K562 (cell line): Measurements from ENCODE around the gene POLR3GL. TPM values are rescaled to one million over a fixed set of nuclear protein-coding genes. Genes with fewer than 3 reads are reported as not detected.
A peak's percentile ranks its signal among the peaks of the same experiment; 100 is the strongest.

Experiments used
- FOXO4 ChIP-seq: fragments of 450-650 bp; formaldehyde crosslinking; IDR thresholded peaks from 2 replicates; pipeline ENCODE4 v1.4.0; 2020; ENCODE audit warnings: mild to moderate bottlenecking, moderate library complexity
- FUS ChIP-seq: fragments of 200-400 bp; formaldehyde crosslinking; optimal IDR thresholded peaks from 2 replicates; pipeline ENCODE3; 2017; ENCODE audit warnings: low read depth, low read length
- ILF3 ChIP-seq: fragments of 450-650 bp; IDR thresholded peaks from 2 replicates; pipeline ENCODE4 v1.6.1; 2018; ENCODE audit warnings: antibody characterized with exemption, mild to moderate bottlenecking, moderate library complexity, borderline replicate concordance
- KHSRP ChIP-seq: fragments of 450-650 bp; IDR thresholded peaks from 2 replicates; pipeline ENCODE4 v1.6.1; 2017
- MGA ChIP-seq: fragments of 450-650 bp; IDR thresholded peaks from 2 replicates; pipeline ENCODE4 v1.6.1; 2016; ENCODE audit warnings: mild to moderate bottlenecking, moderate library complexity
- NR2F6 ChIP-seq: fragments of 450-650 bp; formaldehyde crosslinking; IDR thresholded peaks from 2 replicates; pipeline ENCODE4 v1.4.0; 2020; ENCODE audit warnings: mild to moderate bottlenecking
- PURB ChIP-seq: sonication (generic); formaldehyde crosslinking; IDR thresholded peaks from 2 replicates; pipeline ENCODE4 v1.9.0; 2021; ENCODE audit warnings: low read depth, mild to moderate bottlenecking, missing genetic modification reagents
- polyA plus RNA-seq, 8 experiments: library from polyadenylated mRNA; depleted of rRNA in 4 of 8; stranded (reverse) in 5 of 8; unstranded in 3 of 8; fragments of >200 nt; fragmentation: Nextera tagmentation in 2 of 8; fragmentation: Illumina TruSeq in 1 of 8; extraction: Ambion mirVana in 2 of 8; extraction: Trizol in 1 of 8; gene quantifications; 2 replicates each; pipeline versions ENCODE4 v1.2.1 to v1.2.3, GENCODE V29; 2011 to 2014; ENCODE audit warnings: inconsistent platforms in 1 of 8, missing spikeins in 1 of 8
- total RNA-seq, 7 experiments: library from RNA; depleted of rRNA in 6 of 7; stranded (reverse); fragments of >200 nt in 6 of 7; fragmentation: Illumina TruSeq in 2 of 7; extraction: Trizol in 2 of 7; gene quantifications; 2 replicates each; pipeline versions ENCODE4 v1.2.1 to v1.2.3, GENCODE V29; 2011 to 2021; ENCODE audit warnings: low replicate concordance in 1 of 7
- TF ChIP-seq, protein P1 (sequence below): IDR thresholded peaks from 3 replicates; pipeline ENCODE4 v1.6.1; 2011; ENCODE audit warnings: borderline replicate concordance, mild to moderate bottlenecking; ENCODE audit not compliant: insufficient read length, insufficient read depth
- TF ChIP-seq, protein P2 (sequence below): fragments of 200-800 bp; sonication (Bioruptor generic); IDR thresholded peaks from 2 replicates; pipeline ENCODE4 v1.6.1; 2017; ENCODE audit warnings: missing genetic modification characterization, missing compliant biosample characterization
- TF ChIP-seq, protein P3 (sequence below): fragments of 450-650 bp; IDR thresholded peaks from 2 replicates; pipeline ENCODE4 v1.6.1; 2016; ENCODE audit warnings: antibody characterized with exemption

Gene POLR3GL
- total and polyA plus RNA-seq, 9 of the 15 experiments (the other 6 are each of a cell fraction or from before 2014, with no cell fraction given) = 14.6 to 48.4 (median 38.2) TPM

GRCh38 chr1:145996433-145997015, 32.0 kb downstream of the POLR3GL start, which contains the start of gene TXNIP (continued):
- TF ChIP-seq MGA = no peak; the same call in 1 of the 2 replicates
- TF ChIP-seq, protein P1, sequence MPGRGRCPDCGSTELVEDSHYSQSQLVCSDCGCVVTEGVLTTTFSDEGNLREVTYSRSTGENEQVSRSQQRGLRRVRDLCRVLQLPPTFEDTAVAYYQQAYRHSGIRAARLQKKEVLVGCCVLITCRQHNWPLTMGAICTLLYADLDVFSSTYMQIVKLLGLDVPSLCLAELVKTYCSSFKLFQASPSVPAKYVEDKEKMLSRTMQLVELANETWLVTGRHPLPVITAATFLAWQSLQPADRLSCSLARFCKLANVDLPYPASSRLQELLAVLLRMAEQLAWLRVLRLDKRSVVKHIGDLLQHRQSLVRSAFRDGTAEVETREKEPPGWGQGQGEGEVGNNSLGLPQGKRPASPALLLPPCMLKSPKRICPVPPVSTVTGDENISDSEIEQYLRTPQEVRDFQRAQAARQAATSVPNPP = no peak
- TF ChIP-seq FOXO4 (CRISPR knock-in tag) = no peak
- TF ChIP-seq KHSRP = no peak
- TF ChIP-seq, protein P2, sequence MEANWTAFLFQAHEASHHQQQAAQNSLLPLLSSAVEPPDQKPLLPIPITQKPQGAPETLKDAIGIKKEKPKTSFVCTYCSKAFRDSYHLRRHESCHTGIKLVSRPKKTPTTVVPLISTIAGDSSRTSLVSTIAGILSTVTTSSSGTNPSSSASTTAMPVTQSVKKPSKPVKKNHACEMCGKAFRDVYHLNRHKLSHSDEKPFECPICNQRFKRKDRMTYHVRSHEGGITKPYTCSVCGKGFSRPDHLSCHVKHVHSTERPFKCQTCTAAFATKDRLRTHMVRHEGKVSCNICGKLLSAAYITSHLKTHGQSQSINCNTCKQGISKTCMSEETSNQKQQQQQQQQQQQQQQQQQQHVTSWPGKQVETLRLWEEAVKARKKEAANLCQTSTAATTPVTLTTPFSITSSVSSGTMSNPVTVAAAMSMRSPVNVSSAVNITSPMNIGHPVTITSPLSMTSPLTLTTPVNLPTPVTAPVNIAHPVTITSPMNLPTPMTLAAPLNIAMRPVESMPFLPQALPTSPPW (CRISPR knock-in tag) = peak; percentile 99
- no peak for TF ChIP-seq PURB
- peak; percentile 95; the same call in 1 of the 2 replicates for TF ChIP-seq ILF3
- no peak for TF ChIP-seq NR2F6 (CRISPR knock-in tag)
- TF ChIP-seq, protein P3, sequence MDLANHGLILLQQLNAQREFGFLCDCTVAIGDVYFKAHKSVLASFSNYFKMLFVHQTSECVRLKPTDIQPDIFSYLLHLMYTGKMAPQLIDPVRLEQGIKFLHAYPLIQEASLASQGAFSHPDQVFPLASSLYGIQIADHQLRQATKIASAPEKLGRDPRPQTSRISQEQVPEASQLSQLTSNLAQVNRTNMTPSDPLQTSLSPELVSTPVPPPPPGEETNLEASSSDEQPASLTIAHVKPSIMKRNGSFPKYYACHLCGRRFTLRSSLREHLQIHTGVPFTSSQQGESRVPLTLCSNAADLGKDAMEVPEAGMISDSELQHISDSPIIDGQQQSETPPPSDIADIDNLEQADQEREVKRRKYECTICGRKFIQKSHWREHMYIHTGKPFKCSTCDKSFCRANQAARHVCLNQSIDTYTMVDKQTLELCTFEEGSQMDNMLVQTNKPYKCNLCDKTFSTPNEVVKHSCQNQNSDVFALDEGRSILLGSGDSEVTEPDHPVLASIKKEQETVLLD = peak; percentile 72; the same call in 1 of the 2 replicates
- no peak for TF ChIP-seq FUS
